Stimulated activated CD8-positive, alpha-beta memory T cell treated with anti-CD3 and anti-CD28 coated beads, Interleukin-2, amount 100 ng/mL, for 1 hour (primary cell): ENCODE results near the gene PRICKLE3.

Experiments used
- DNase-seq, 2 donors: peaks; one replicate each; pipeline ENCODE4 v3.0.0-alpha.2; 2020; ENCODE audit warnings: low read depth in 2 of 2

Gene PRICKLE3

GRCh38 chrX:49186125-49187027, at the start of gene PRICKLE3:
Gene PRICKLE3 (minus strand): TSS chrX:49186373. CDS start chrX:49186297, 76 bp downstream.
- peak; percentile 29 to 58 for DNase-seq

GRCh38 chrX:49233887-49234555, 47.8 kb upstream of the PRICKLE3 start:
- DNase-seq: no peak

- DNase-seq: no peak
Measured at GRCh38 chrX:49233176-49233575, 47.0 kb upstream of the PRICKLE3 start, which contains the start of gene CACNA1F. Gene CACNA1F (minus strand): TSS chrX:49233340. CDS start chrX:49233309, 31 bp downstream.

- DNase-seq: no peak
Measured at GRCh38 chrX:49232525-49232924, 46.4 kb upstream of the PRICKLE3 start.

- DNase-seq: no peak
Measured at GRCh38 chrX:49231333-49232000, 45.3 kb upstream of the PRICKLE3 start.

GRCh38 chrX:49230500-49231232, 44.5 kb upstream of the PRICKLE3 start:
- peak; percentile 11 to 24 for DNase-seq

- DNase-seq: no peak
Measured at GRCh38 chrX:49228185-49228584, 42.0 kb upstream of the PRICKLE3 start.

- no peak for DNase-seq
Measured at GRCh38 chrX:49227726-49228125, 41.6 kb upstream of the PRICKLE3 start.

- DNase-seq: no peak
Measured at GRCh38 chrX:49226946-49227345, 40.8 kb upstream of the PRICKLE3 start.

GRCh38 chrX:49225858-49226257, 39.7 kb upstream of the PRICKLE3 start:
- no peak for DNase-seq

- DNase-seq: no peak
Measured at GRCh38 chrX:49221868-49222267, 35.7 kb upstream of the PRICKLE3 start.

- DNase-seq: no peak
Measured at GRCh38 chrX:49220100-49220499, 33.9 kb upstream of the PRICKLE3 start.

GRCh38 chrX:49214996-49215526, 28.9 kb upstream of the PRICKLE3 start:
- no peak for DNase-seq

- DNase-seq: no peak
Measured at GRCh38 chrX:49214416-49214815, 28.2 kb upstream of the PRICKLE3 start.

- DNase-seq: no peak
Measured at GRCh38 chrX:49212861-49213260, 26.7 kb upstream of the PRICKLE3 start.

GRCh38 chrX:49212209-49212608, 26.0 kb upstream of the PRICKLE3 start:
- DNase-seq: no peak

GRCh38 chrX:49211074-49211473, 24.9 kb upstream of the PRICKLE3 start:
- no peak for DNase-seq

- no peak for DNase-seq
Measured at GRCh38 chrX:49210406-49210805, 24.2 kb upstream of the PRICKLE3 start.

GRCh38 chrX:49209434-49210251, 23.5 kb upstream of the PRICKLE3 start:
- no peak for DNase-seq

- no peak for DNase-seq
Measured at GRCh38 chrX:49208399-49208798, 22.2 kb upstream of the PRICKLE3 start.
